ENCODE data around the gene GOLGA8M.
"Not testable (repeated sequence)": the region's sequence is repeated elsewhere in the genome, so short reads cannot be mapped to it uniquely, and the experiment has no call there.

The GOLGA8M gene, protein sequence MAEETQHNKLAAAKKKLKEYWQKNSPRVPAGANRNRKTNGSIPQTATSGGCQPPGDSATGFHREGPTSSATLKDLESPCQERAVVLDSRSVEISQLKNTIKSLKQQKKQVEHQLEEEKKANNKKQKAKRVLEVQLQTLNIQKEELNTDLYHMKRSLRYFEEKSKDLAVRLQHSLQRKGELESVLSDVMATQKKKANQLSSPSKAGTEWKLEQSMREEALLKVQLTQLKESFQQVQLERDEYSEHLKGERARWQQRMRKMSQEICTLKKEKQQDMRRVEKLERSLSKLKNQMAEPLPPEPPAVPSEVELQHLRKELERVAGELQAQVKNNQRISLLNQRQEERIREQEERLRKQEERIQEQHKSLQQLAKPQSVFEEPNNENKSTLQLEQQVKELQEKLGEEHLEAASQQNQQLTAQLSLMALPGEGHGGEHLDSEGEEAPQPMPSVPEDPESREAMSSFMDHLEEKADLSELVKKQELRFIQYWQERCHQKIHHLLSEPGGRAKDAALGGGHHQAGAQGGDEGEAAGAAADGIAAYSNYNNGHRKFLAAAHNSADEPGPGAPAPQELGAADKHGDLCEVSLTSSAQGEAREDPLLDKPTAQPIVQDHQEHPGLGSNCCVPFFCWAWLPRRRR

DNA sequence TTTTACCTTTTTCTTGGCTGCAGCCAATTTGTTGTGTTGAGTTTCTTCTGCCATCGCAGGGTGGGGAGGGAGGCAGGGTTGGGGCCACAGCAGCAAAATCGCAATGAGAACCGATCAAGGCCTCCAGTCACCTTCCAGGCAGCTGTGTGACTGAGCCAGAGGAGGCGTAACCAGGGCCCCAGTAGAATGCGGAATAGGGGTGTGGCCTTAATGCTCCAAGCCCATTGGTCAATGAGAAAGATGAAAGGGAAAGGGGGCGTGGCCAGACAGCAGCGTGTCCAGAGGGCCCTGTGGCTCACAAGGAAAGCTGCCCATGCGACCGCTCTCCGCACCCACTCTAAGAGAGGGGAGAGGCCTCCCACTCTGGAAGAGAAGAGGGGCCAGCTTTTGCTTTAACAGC, at the start of gene GOLGA8M:
TSS of gene GOLGA8M (minus strand) at position 152 of the 400 bp plus-strand sequence. CDS start at position 54, 98 bp downstream.
- not testable (repeated sequence) for DNase-seq

GRCh38 chr15:28742890-28743289, 30.7 kb upstream of the GOLGA8M start:
- DNase-seq: not testable (repeated sequence)

DNA sequence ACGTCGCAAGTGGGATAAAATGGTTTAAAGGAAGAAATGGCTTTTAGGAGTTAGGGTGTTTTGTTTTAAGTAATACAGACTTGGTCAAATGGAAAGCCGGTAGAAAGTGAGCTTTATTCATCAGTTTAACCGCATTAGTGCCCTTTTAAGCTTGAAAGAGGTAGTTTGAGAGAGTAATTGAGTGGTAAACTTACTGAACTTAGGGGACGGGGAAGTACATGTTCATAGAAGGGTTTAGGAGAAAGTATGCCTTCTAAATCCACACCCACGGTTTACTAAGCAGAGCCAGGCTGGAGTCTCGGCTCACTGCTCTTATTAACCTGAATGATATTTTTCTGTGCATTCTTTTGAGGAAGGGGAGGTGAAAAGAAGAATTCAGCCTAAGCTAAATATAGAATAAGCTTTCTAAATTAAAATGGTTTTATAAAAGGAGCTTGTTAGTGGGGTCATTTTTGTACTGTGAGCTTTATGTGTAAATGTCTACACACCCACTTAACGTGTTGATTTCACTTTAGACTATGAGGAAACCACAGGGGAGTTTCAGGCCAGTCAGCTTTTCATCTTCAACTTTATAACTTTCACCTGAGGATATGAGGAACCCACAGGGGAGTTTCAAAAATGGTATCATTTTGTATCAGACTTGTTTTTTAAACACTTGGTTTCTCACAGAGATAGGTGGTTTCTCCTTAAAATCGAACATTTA, 26.5 kb upstream of the GOLGA8M start:
- DNase-seq: peak; percentile 76

DNA sequence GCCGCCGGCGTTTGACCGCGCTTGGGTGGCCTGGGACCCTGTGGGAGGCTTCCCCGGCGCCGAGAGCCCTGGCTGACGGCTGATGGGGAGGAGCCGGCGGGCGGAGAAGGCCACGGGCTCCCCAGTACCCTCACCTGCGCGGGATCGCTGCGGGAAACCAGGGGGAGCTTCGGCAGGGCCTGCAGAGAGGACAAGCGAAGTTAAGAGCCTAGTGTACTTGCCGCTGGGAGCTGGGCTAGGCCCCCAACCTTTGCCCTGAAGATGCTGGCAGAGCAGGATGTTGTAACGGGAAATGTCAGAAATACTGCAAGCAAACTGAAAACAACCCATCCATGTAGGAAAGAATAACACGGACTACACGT, 26.0 kb upstream of the GOLGA8M start:
- DNase-seq: not testable (repeated sequence)

DNA sequence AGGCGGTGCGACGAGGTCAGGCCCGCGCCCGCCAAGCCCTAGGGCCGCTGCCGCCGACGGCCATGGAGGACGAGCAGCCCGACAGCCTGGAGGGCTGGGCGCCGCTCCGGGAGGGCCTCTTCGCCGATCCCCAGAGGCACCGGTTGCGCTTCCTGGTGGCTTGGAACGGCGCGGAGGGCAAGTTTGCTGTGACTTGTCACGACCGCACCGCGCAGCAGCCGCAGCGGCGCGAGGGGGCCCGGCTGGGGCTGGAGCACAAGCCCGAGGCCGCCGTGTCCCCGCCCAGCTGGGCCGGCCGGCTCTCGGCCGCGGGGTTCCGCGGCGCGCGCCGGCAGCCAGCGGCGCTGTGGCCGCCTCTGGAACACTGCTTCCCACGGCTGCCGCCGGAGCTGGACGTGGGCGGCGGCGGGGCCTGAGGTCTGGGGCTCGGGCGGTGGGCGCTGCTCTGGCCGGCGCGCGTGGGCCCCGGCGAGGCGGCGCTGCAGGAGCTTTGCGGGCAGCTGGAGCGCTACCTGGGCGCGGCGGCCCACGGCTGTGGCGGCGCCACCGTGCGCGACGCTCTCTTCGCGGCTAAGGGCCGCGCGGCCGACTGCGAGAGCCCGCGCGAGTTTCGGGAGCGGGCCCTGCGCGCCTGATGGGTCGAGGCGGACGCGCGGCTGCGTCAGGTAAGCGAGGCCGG, 25.4 kb upstream of the GOLGA8M start:
- DNase-seq: not testable (repeated sequence)

DNA sequence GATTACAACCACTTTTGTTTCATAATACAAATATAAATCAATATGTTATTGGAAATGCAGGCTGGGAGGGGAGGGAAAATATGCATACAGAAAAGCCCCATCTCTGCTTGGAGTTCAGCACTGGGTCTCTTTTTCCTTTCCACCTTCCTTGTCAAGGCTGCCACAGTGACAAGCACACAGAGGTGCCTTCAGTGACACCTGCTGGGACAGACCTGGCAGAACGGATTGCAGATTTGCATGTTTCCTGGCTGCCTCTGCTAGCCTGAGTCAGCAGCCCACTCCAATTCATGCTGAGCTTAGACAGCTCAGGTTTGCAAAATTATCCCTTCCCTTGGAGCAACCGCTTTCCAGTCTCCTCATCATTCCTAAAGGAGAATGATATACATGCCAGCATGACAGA, 15.8 kb upstream of the GOLGA8M start:
- DNase-seq: peak; percentile 20

DNA sequence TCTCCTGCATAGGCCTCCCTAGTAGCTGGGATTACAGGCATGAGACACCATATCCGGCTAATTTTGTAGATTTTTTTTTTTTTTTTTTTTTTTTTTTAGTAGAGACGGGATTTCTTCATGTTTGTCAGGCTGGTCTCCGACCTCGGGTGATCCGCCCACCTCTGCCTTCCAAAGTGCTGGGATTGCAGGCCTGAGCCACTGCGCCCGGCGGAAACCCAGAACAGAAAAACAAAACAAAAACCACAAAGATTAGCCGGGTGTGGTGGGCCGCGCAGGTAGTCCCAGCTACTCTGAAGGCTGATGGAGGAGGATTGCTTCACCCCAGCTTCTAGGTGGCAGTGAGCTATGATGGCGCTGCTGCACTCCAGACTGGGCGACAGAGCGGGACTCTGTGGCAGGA, 14.8 kb upstream of the GOLGA8M start:
- DNase-seq: not testable (repeated sequence)

- no peak for DNase-seq
These were observed 13.9 kb upstream of the GOLGA8M start for GRCh38 chr15:28726102-28726501.

DNA sequence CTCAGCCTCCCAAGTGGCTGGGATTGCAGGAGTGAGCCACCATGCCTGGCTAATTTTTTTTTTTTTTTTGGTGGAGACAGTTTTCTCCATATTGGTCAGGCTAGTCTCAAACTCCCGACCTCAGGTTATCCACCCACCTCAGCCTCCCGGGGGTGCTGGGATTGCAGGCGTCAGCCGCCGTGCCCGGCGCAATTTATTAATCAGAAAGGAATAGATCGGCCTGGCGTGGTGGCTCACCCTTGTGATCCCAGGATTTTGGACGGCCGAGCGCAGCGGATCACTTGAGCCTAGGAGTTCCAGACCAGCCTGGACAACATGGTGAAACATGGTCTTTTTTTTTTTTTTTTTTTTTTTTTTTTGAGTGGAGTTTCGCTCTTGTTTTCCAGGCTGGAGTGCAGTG, 13.3 kb upstream of the GOLGA8M start:
- DNase-seq: no peak

GRCh38 chr15:28723986-28724385, 11.8 kb upstream of the GOLGA8M start:
- not testable (repeated sequence) for DNase-seq

DNA sequence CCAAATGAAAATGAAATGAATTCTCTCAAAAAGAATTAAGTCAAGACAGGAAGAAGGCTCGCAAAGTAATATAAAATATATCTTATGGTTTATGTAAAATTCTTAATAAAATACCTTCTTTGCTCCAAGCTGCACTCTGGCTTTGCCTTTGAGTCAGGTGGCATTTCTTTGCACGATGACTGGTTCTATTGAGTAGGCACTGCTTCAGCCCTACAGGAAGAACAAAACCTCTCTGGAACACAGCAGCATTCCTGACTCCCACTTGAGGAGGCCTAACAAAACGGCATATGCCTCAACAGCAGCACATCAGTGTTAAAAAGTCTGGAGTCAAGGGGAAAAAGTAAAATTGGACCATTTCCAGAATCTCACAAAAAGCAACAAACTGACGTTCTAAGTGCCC, 7.4 kb upstream of the GOLGA8M start:
- DNase-seq: not testable (repeated sequence)

DNA sequence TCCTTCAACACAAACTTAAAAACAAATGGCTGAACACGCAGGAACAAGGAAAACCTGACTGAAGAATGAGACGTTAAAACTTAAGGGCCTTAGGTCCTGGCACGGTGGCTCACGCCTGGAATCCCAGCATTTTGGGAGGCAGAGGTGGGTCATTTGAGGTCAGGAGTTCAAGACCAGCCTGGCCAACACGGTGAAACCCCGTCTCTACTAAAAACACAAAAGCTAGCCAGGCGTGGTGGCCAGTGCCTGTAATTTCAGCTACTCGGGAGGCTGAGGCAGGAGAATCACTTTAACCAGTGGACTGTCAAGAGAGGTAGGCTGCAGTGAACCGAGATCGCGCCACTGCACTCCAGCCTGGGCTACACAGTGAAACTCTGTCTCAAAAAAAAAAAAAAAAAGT, 6.4 kb upstream of the GOLGA8M start:
- DNase-seq: not testable (repeated sequence)

GRCh38 chr15:28714176-28714575, 2.0 kb upstream of the GOLGA8M start:
- DNase-seq: not testable (repeated sequence)

GRCh38 chr15:28703927-28704326, 8.3 kb downstream of the GOLGA8M start:
- not testable (repeated sequence) for DNase-seq

- DNase-seq: not testable (repeated sequence)
These were observed 9.8 kb downstream of the GOLGA8M start for GRCh38 chr15:28702427-28702826.

- not testable (repeated sequence) for DNase-seq
These were observed 18.0 kb downstream of the GOLGA8M start for GRCh38 chr15:28694006-28694751.

- DNase-seq: not testable (repeated sequence)
These were observed 19.2 kb downstream of the GOLGA8M start for GRCh38 chr15:28693021-28693420.

DNA sequence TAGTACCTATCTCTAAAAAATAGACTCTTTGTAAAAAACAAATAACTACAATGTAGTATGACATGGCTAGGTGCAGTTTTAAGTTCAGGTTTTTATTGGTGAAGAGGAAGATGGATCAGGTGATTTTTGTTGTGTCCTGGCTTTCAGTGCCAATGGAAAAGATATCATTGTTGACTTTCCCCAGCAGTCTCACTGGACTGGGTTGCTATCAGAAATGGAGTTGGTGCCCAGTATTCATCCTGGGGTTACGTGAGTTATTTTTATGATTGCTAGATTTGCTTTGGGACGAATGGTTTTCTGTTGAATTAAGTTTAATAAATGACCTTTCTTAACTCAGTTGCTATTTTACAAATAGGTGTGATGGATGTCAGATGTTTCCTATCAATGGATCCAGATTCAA, 38.7 kb downstream of the GOLGA8M start:
- DNase-seq: not testable (repeated sequence)

GRCh38 chr15:28672122-28672521, 40.1 kb downstream of the GOLGA8M start:
- DNase-seq: not testable (repeated sequence)

DNA sequence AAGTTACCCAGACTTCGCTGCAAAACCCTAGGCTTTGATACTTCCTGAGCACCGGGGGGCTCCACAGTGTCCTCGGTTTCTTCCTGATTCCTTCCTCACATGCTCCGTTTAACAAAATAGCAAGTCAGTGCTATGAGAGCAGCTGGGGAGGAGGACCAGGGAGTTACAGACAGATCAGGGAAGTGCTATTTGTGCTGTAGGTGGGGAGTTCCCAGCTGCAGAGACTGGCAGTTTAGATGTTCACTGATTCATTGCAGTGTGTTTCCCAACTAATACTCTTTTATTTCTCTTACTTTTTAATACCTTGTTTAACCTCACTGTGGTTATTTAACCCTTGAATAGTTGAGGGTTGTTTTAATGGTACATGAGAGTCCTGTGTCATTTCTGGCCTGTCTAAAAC, 45.8 kb downstream of the GOLGA8M start:
- not testable (repeated sequence) for DNase-seq

- DNase-seq: not testable (repeated sequence)
These were observed 47.6 kb downstream of the GOLGA8M start for GRCh38 chr15:28664575-28664974.

DNA sequence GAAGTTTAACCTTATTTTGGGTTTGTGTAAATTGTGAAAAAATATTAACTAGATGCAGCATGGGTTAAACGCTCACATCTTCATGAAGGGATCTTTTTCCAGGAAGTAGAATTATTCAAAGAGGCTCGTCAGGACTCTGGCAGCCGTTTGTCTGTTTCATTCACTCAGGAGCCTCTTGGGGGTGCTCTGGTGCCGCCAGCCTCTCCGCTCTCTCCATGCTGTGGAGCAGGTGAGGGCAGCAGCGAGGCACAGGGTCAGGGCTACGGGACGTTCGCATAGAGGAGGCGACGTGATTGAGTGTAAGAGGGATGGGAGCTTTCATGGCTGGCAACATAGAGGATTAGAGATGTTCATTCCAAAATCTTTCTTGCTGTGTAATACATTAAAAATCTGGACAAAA, 48.5 kb downstream of the GOLGA8M start:
- not testable (repeated sequence) for DNase-seq
